GM12864 (cell line): ENCODE results near the gene LEFTY2.
A peak's percentile ranks its signal among the peaks of the same experiment; 100 is the strongest.

ENCODE experiments used
- DNase-seq: peaks from one replicate; pipeline ENCODE4 v3.0.0-alpha.2; 2011; ENCODE audit warnings: low read depth
- H3K4me3 ChIP-seq: 2 replicates; pipeline ENCODE4 v1.5.1; 2011; ENCODE audit warnings: mild to moderate bottlenecking, low read depth, low read length, control low read depth
- CTCF ChIP-seq: IDR thresholded peaks from 2 replicates; pipeline ENCODE4 v1.5.1; 2011; ENCODE audit warnings: low read depth, mild to moderate bottlenecking, moderate library complexity, low read length, control low read depth, inconsistent platforms; ENCODE audit errors: missing control alignments

LEFTY2 gene

GRCh38 chr1:225897595-225898514 is 43.2 kb downstream of the LEFTY2 start:
- DNase-seq: no peak
- no peak overlapping the region for H3K4me3 ChIP-seq
- TF ChIP-seq CTCF: no peak

GRCh38 chr1:225896937-225897549 is 44.0 kb downstream of the LEFTY2 start:
- H3K4me3 ChIP-seq: no peak overlapping the region
- TF ChIP-seq CTCF: no peak
- DNase-seq: peak; percentile 76

GRCh38 chr1:225896494-225896893 is 44.5 kb downstream of the LEFTY2 start:
- no peak for TF ChIP-seq CTCF
- no peak for DNase-seq
- no peak overlapping the region for H3K4me3 ChIP-seq

GRCh38 chr1:225892307-225892706 is 48.7 kb downstream of the LEFTY2 start:
- no peak overlapping the region for H3K4me3 ChIP-seq
- no peak for DNase-seq
- TF ChIP-seq CTCF: no peak

GRCh38 chr1:225891229-225891972 is 49.6 kb downstream of the LEFTY2 start:
- H3K4me3 ChIP-seq: no peak overlapping the region
- DNase-seq: no peak
- TF ChIP-seq CTCF: no peak

- DNase-seq: no peak
- no peak for TF ChIP-seq CTCF
- H3K4me3 ChIP-seq: no peak overlapping the region
Measured at GRCh38 chr1:225890346-225891228, 50.4 kb downstream of the LEFTY2 start.
